Neural cell (in vitro differentiated cells): ENCODE data around the gene ATP2B2. TPM values are rescaled to one million over a fixed set of nuclear protein-coding genes. Genes with fewer than 3 reads are reported as not detected.

Experiments
- H2AFZ ChIP-seq: fragments of 200-600, 300-800 bp; sonication (generic), shearing (Covaris generic); 2 replicates; pipeline ENCODE4 v1.6.0; 2014; ENCODE audit warnings: low read depth, mild to moderate bottlenecking, antibody characterized with exemption, low read length, moderate library complexity
- H3F3A ChIP-seq: fragments of 200-600 bp; shearing (Covaris generic); 2 replicates; pipeline ENCODE4 v1.6.1; 2016; ENCODE audit warnings: mild to moderate bottlenecking, moderate library complexity, mixed read lengths, antibody characterized with exemption, low read length; ENCODE audit not compliant: insufficient read depth, poor library complexity, severe bottlenecking
- H3K27ac ChIP-seq: fragments of 200-600, 300-800 bp; sonication (generic), shearing (Covaris generic); 2 replicates; pipeline ENCODE4 v1.5.1; 2014; ENCODE audit warnings: mild to moderate bottlenecking, low read length, moderate library complexity
- H3K27me3 ChIP-seq: fragments of 300-800, 200-600 bp; sonication (generic), shearing (Covaris generic); 2 replicates; pipeline ENCODE4 v1.6.0; 2014; ENCODE audit warnings: mild to moderate bottlenecking, low read depth, low read length, moderate library complexity; ENCODE audit not compliant: insufficient read depth
- H3K36me3 ChIP-seq: fragments of 300-800, 200-600 bp; sonication (generic), shearing (Covaris generic); 2 replicates; pipeline ENCODE4 v1.5.1; 2014; ENCODE audit warnings: mild to moderate bottlenecking, antibody characterized with exemption, low read length, moderate library complexity; ENCODE audit not compliant: insufficient read depth
- H3K4me2 ChIP-seq: fragments of 300-800, 200-600 bp; sonication (generic), shearing (Covaris generic); 2 replicates; pipeline ENCODE4 v1.6.0; 2014; ENCODE audit warnings: mild to moderate bottlenecking, low read length
- H3K4me3 ChIP-seq: fragments of 300-800, 200-600 bp; sonication (generic), shearing (Covaris generic); 2 replicates; pipeline ENCODE4 v1.5.1; 2014; ENCODE audit warnings: mild to moderate bottlenecking, low read length, moderate library complexity
- H3K79me2 ChIP-seq: fragments of 200-600 bp; shearing (Covaris generic); replicated peaks from 2 replicates; pipeline ENCODE4 v1.6.0; 2014; ENCODE audit warnings: mild to moderate bottlenecking, low read length, moderate library complexity; ENCODE audit not compliant: insufficient read depth
- H3K9ac ChIP-seq: fragments of 300-800, 200-600 bp; sonication (generic), shearing (Covaris generic); 2 replicates; pipeline ENCODE4 v1.6.1; 2016; ENCODE audit warnings: mild to moderate bottlenecking, low read length, mixed read lengths
- H3K9me2 ChIP-seq: fragments of 200-600 bp; shearing (Covaris generic); 2 replicates; pipeline ENCODE4 v1.6.1; 2016; ENCODE audit warnings: mild to moderate bottlenecking, low read length, mixed read lengths; ENCODE audit not compliant: insufficient read depth
- H3K9me3 ChIP-seq: fragments of 200-600, 300-800 bp; sonication (generic), shearing (Covaris generic); 2 replicates; pipeline ENCODE4 v1.6.1; 2016; ENCODE audit warnings: mild to moderate bottlenecking, mixed run types, low read length, moderate library complexity, mixed read lengths
- H4K20me1 ChIP-seq: fragments of 200-600 bp; shearing (Covaris generic); 2 replicates; pipeline ENCODE4 v1.6.1; 2016; ENCODE audit warnings: mild to moderate bottlenecking, mixed run types; ENCODE audit not compliant: insufficient read depth
- CTCF ChIP-seq: fragments of 450-650 bp; IDR thresholded peaks from 2 replicates; pipeline ENCODE4 v1.5.1; 2014; ENCODE audit warnings: antibody characterized with exemption, mild to moderate bottlenecking, moderate library complexity; ENCODE audit not compliant: poor library complexity, severe bottlenecking
- EP300 ChIP-seq: fragments of 450-650 bp; conservative IDR thresholded peaks from 2 replicates; pipeline ENCODE4 v1.6.1; 2014; ENCODE audit warnings: antibody characterized with exemption, mild to moderate bottlenecking, moderate library complexity; ENCODE audit not compliant: poor library complexity, severe bottlenecking
- EZH2 ChIP-seq: fragments of 200-600, 300-800 bp; shearing (Covaris generic), sonication (generic); IDR thresholded peaks from 2 replicates; pipeline ENCODE4 v1.6.1; 2014; ENCODE audit warnings: antibody characterized with exemption, low read length, borderline replicate concordance, mild to moderate bottlenecking; ENCODE audit not compliant: insufficient read depth, poor library complexity, severe bottlenecking
- MXI1 ChIP-seq: fragments of 450-650 bp; conservative IDR thresholded peaks from 2 replicates; pipeline ENCODE4 v1.6.1; 2014; ENCODE audit warnings: antibody characterized with exemption, mild to moderate bottlenecking; ENCODE audit not compliant: poor library complexity, severe bottlenecking
- POLR2AphosphoS5 ChIP-seq: IDR thresholded peaks from 2 replicates; pipeline ENCODE4 v1.6.1; 2012
- RAD21 ChIP-seq: fragments of 450-650 bp; conservative IDR thresholded peaks from 2 replicates; pipeline ENCODE4 v1.6.1; 2014; ENCODE audit warnings: antibody characterized with exemption, mild to moderate bottlenecking, moderate library complexity
- REST ChIP-seq: IDR thresholded peaks from 2 replicates; pipeline ENCODE4 v1.6.1; 2012; ENCODE audit warnings: borderline replicate concordance
- SMC3 ChIP-seq: fragments of 450-650 bp; conservative IDR thresholded peaks from 2 replicates; pipeline ENCODE4 v1.6.1; 2014; ENCODE audit warnings: antibody characterized with exemption, mild to moderate bottlenecking, moderate library complexity; ENCODE audit not compliant: poor library complexity
- TAF1 ChIP-seq: IDR thresholded peaks from 2 replicates; pipeline ENCODE4 v1.6.1; 2012; ENCODE audit warnings: low read depth
- polyA plus RNA-seq: library from polyadenylated mRNA; depleted of rRNA; stranded (reverse); fragments of >200 nt; gene quantifications from 2 replicates; pipeline ENCODE4 v1.2.3, GENCODE V29; 2014

Gene ATP2B2
- polyA plus RNA-seq, 1 donor from 2014 or later, result 8.3 TPM

- H3F3A ChIP-seq, result no peaks in the 10 kb centered on the region
- no peaks in the 10 kb centered on the region for H4K20me1 ChIP-seq
- TF ChIP-seq TAF1, result no peak
- no peak for TF ChIP-seq MXI1
- TF ChIP-seq RAD21, result no peak
- TF ChIP-seq REST, result no peak
- TF ChIP-seq EZH2, result no peak
- TF ChIP-seq CTCF, result no peak
- H3K79me2 ChIP-seq, result no peaks in the 10 kb centered on the region
- no peak overlapping the region for H3K4me2 ChIP-seq
- no peaks in the 10 kb centered on the region for H3K9me2 ChIP-seq
- no peak overlapping the region for H3K27ac ChIP-seq
- no peak overlapping the region for H3K9ac ChIP-seq
- no peak overlapping the region for H2AFZ ChIP-seq
- H3K27me3 ChIP-seq, result no peaks in the 10 kb centered on the region
- H3K36me3 ChIP-seq, result no peaks in the 10 kb centered on the region
- no peak overlapping the region for H3K4me3 ChIP-seq
- H3K9me3 ChIP-seq, result no peaks in the 10 kb centered on the region
Observed at GRCh38 chr3:10348404-10348721, 157.0 kb downstream of the ATP2B2 start.

GRCh38 chr3:10347648-10348403 lies 157.6 kb downstream of the ATP2B2 start:
- H3K9me2 ChIP-seq, result no peaks in the 10 kb centered on the region
- H3K27ac ChIP-seq, result no peak overlapping the region
- H3K4me2 ChIP-seq, result no peak overlapping the region
- no peaks in the 10 kb centered on the region for H3K79me2 ChIP-seq
- no peaks in the 10 kb centered on the region for H3F3A ChIP-seq
- TF ChIP-seq POLR2AphosphoS5, result no peak
- no peak for TF ChIP-seq REST
- TF ChIP-seq MXI1, result no peak
- no peak for TF ChIP-seq RAD21
- no peak for TF ChIP-seq CTCF
- no peak for TF ChIP-seq TAF1
- TF ChIP-seq SMC3, result no peak
- no peak for TF ChIP-seq EP300
- no peak for TF ChIP-seq EZH2
- H3K9ac ChIP-seq, result no peak overlapping the region
- H4K20me1 ChIP-seq, result no peaks in the 10 kb centered on the region
- H3K4me3 ChIP-seq, result no peak overlapping the region
- no peaks in the 10 kb centered on the region for H3K9me3 ChIP-seq
- no peaks in the 10 kb centered on the region for H3K27me3 ChIP-seq
- H2AFZ ChIP-seq, result no peak overlapping the region
- no peaks in the 10 kb centered on the region for H3K36me3 ChIP-seq
